Measurements from ENCODE around the gene CCDC142.

- TF ChIP-seq CTCF (IDR thresholded peaks at IDR 0.05) (no peak), POLR2A (IDR thresholded peaks at IDR 0.05) (no peak)
Observed at GRCh38 chr2:74495440-74495839, 12.6 kb upstream of the CCDC142 start.

Measured in body of pancreas (tissue), 4 donors.